CMK (cell line): ENCODE data around the gene GALNT9.
"Not testable (repeated sequence)": the region's sequence is repeated elsewhere in the genome, so short reads cannot be mapped to it uniquely, and the experiment has no call there.

ENCODE experiments used
- DNase-seq: peaks from one replicate; pipeline ENCODE4 v3.0.0-alpha.2; 2010; ENCODE audit warnings: low read depth

The GALNT9 gene

GRCh38 chr12:132196038-132196872, 133.1 kb downstream of the GALNT9 start:
- DNase-seq = no peak

- DNase-seq = not testable (repeated sequence)
Measured at GRCh38 chr12:132195242-132195641, 134.1 kb downstream of the GALNT9 start.

- no peak for DNase-seq
Measured at GRCh38 chr12:132194556-132194955, 134.8 kb downstream of the GALNT9 start.

GRCh38 chr12:132194056-132194455, 135.3 kb downstream of the GALNT9 start:
- no peak for DNase-seq

- DNase-seq = no peak
Measured at GRCh38 chr12:132191715-132192553, 137.5 kb downstream of the GALNT9 start.

- DNase-seq = no peak
Measured at GRCh38 chr12:132190834-132191500, 138.4 kb downstream of the GALNT9 start.

- DNase-seq = no peak
Measured at GRCh38 chr12:132190012-132190755, 139.2 kb downstream of the GALNT9 start.

GRCh38 chr12:132189378-132190011, 139.9 kb downstream of the GALNT9 start:
- peak; percentile 84 for DNase-seq

GRCh38 chr12:132188916-132189325, 140.5 kb downstream of the GALNT9 start:
- no peak for DNase-seq

- no peak for DNase-seq
Measured at GRCh38 chr12:132188451-132188901, 140.9 kb downstream of the GALNT9 start.

GRCh38 chr12:132187646-132188450, 141.5 kb downstream of the GALNT9 start:
- no peak for DNase-seq

GRCh38 chr12:132186857-132187620, 142.3 kb downstream of the GALNT9 start:
- DNase-seq = no peak

- no peak for DNase-seq
Measured at GRCh38 chr12:132186208-132186856, 143.1 kb downstream of the GALNT9 start.

- no peak for DNase-seq
Measured at GRCh38 chr12:132185705-132186104, 143.7 kb downstream of the GALNT9 start.

GRCh38 chr12:132182711-132183365, 146.6 kb downstream of the GALNT9 start:
- DNase-seq = no peak

- DNase-seq = no peak
Measured at GRCh38 chr12:132182206-132182710, 147.1 kb downstream of the GALNT9 start.

GRCh38 chr12:132181570-132182200, 147.7 kb downstream of the GALNT9 start:
- DNase-seq = no peak
